GM12801 (cell line): ENCODE measurements around the gene NT5C1B.

Experiments used
- TF ChIP-seq, protein P1 (sequence below): IDR thresholded peaks from one replicate; pipeline ENCODE4 v1.5.1; 2011; ENCODE audit warnings: control low read depth; ENCODE audit not compliant: insufficient read length; ENCODE audit errors: extremely low read depth

Gene NT5C1B

DNA sequence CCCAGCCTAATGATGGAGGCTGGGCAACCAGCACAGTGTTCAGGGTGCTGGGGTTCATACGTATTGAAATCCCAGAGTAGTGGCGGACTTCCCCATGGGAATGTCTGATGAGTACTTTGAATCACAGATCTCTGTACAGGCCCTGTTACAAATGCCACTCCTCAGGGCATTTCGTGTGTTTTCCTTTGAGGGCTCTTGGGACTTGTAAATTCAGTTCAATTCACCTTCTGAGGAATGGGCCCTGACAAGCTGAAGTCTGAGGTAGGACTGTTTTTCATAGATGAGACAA is 28.6 kb downstream of the NT5C1B start:
- TF ChIP-seq, protein P1, sequence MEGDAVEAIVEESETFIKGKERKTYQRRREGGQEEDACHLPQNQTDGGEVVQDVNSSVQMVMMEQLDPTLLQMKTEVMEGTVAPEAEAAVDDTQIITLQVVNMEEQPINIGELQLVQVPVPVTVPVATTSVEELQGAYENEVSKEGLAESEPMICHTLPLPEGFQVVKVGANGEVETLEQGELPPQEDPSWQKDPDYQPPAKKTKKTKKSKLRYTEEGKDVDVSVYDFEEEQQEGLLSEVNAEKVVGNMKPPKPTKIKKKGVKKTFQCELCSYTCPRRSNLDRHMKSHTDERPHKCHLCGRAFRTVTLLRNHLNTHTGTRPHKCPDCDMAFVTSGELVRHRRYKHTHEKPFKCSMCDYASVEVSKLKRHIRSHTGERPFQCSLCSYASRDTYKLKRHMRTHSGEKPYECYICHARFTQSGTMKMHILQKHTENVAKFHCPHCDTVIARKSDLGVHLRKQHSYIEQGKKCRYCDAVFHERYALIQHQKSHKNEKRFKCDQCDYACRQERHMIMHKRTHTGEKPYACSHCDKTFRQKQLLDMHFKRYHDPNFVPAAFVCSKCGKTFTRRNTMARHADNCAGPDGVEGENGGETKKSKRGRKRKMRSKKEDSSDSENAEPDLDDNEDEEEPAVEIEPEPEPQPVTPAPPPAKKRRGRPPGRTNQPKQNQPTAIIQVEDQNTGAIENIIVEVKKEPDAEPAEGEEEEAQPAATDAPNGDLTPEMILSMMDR = no peak

DNA sequence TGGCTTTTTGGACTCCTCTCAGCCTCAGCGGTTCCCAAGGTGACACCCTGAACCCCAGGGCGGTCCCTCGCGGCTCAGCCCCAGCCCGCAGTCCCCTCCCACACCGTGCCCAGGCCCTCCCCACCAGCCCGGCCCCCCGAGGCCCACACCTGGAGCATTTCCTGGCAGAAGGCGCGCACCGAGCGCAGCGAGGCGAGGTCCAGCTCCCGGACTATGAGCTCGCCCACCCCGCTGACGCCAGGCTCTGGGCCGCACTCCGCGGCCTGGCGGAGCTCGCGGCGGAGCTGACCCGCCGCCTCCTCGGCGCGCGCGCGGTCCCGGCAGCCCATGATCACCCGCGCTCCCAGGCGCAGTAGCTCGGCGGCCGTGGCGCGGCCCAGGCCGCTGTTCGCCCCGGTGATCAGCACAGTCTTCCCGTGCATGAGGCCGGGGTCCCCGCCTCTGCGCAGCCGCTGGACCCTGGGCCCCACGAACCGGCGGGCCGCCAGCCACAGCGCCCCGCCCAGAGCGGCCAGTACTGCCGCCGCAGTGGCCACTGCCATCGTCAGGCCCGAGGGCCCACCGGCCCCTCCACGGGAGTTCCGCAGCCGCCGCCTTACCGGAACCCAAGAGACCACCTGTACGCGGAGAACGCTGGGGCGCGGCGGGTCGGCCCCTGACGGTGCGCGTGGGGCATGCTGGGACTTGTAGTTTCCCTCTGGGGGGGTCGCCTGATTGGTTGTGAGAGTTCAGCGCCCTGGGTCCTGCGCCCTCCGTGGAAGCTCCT is 29.2 kb downstream of the NT5C1B start, which contains the start of gene RDH14:
Gene RDH14 (minus strand): TSS at position 623 of the 766 bp plus-strand sequence. CDS start 81 bp downstream, at position 542.
- TF ChIP-seq, protein P1 = no peak

GRCh38 chr2:18559531-18560030 is 29.8 kb downstream of the NT5C1B start:
- TF ChIP-seq, protein P1 = no peak

DNA sequence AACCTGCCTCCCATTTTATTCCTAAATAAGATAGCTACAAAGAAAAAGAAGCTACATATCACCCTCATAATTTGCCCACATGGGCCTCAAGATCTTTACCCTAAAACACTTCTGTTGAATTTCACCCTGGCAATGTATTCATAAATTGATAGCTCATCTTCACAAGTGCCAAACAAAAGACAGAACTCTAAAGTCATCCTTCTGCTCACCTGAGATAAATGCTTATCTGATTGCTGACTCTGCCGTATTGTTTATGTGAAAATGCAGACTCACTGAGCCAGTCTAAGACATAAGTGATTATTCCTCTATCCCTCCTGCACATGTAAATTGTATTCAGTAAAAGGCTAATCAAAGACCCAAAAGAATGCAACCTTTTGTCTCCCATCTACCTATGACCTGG is 30.9 kb downstream of the NT5C1B start:
- TF ChIP-seq, protein P1 = no peak

DNA sequence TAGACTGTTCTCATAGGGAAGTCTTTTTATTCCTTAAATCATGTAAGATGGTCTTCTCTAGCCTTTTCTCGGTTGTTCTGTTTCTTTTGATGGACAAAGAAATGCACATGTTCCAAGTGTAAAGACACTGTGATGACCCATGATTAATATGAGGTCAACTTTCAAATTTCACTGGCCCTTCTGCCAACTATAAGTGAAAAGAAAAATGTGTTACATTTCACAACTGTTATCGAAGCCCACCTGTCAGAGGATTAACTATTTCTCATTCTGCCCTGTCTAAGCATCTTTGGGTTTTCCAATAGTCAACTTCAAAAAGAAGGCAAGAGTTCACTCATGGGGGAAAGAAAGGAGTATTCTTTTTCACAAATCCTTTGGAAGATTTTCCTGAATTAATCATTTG is 32.2 kb downstream of the NT5C1B start:
- TF ChIP-seq, protein P1 = no peak

DNA sequence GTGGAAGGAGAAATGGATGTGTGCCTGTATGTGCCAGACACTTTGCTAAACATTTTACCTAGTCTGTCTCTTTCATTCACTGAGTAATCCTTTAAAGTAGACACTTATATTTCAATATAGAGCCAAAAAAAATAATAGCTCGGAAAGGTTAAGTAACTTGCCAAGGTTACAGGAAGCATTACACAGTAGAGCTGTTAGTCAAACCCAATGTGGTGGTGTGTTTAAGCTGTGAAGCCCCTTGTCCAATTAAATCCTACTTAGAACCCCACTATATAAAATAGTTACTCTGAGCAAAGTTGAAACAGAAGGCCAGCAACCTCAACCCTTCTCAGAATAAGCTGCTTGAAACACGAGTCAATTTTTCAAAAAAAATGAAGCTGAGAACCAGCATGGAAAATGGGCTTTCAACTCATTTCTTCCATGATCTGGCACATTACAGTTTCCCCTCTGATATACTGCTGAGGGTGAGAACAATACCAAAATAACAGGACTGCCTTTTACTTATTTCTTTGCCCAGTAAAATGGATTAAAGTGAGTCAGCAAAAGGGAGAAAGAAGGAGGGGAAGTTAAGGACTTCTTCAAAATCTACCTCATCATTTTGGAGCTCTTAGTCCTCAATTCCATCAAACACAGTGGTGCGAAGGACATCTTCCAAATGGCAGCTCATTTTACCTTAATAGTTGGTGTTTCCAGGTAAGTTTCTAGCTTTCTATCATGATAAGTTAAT is 36.9 kb downstream of the NT5C1B start:
- TF ChIP-seq, protein P1 = no peak

GRCh38 chr2:18551623-18552022 is 37.7 kb downstream of the NT5C1B start:
- TF ChIP-seq, protein P1 = no peak
